GM20000 (cell line): Measurements from ENCODE around the gene RFX7.

Source experiments
- DNase-seq: peaks from one replicate; pipeline ENCODE4 v3.0.0; 2012; ENCODE audit warnings: low spot score
- TF ChIP-seq, protein P1 (sequence below): IDR thresholded peaks from 2 replicates; pipeline ENCODE4 v1.5.1; 2012; ENCODE audit warnings: mild to moderate bottlenecking, control low read depth; ENCODE audit errors: extremely low read depth, missing control alignments

RFX7 gene

DNA sequence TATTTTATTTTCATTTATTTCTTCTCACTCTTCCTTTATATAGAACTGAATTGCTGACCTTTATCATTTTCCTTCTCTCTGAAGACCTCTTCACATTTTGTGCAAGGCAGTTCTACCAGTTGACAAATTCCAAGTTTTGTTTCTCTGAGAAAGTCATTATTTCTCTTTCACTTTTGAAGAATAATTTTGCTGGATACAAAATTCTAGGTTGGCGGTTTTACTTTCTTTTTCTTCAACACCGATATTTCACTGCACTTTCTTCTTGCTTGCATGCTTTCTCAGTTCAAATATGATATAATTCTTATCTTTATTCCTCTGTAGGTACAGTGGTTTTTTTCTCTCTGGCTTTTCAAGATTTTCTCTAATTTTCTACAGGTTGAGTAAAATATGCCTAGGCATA lies 15.9 kb downstream of the RFX7 start:
- DNase-seq, result no peak
- TF ChIP-seq, protein P1, sequence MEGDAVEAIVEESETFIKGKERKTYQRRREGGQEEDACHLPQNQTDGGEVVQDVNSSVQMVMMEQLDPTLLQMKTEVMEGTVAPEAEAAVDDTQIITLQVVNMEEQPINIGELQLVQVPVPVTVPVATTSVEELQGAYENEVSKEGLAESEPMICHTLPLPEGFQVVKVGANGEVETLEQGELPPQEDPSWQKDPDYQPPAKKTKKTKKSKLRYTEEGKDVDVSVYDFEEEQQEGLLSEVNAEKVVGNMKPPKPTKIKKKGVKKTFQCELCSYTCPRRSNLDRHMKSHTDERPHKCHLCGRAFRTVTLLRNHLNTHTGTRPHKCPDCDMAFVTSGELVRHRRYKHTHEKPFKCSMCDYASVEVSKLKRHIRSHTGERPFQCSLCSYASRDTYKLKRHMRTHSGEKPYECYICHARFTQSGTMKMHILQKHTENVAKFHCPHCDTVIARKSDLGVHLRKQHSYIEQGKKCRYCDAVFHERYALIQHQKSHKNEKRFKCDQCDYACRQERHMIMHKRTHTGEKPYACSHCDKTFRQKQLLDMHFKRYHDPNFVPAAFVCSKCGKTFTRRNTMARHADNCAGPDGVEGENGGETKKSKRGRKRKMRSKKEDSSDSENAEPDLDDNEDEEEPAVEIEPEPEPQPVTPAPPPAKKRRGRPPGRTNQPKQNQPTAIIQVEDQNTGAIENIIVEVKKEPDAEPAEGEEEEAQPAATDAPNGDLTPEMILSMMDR, result no peak

GRCh38 chr15:56227306-56227705 lies 16.4 kb downstream of the RFX7 start:
- no peak for DNase-seq
- TF ChIP-seq, protein P1, result no peak

DNA sequence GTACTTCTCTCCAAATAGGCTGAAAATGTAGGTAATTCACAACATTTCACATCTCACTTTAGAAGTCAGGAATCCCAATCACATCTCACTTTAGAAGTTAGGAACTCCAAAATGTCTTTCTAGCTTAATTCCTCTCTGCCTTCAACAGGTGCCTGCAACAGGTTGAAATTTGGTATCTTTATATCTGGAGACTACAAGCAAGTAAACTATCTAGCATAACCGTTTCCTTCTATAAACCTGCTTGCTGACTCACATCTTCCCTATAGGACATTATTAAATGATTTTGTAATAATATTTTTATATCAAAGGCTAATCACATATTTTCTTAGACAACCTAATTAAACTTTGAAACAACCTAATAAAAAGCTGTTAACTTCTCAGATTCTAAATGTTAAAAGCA lies 18.2 kb downstream of the RFX7 start:
- DNase-seq, result no peak
- TF ChIP-seq, protein P1, result no peak

DNA sequence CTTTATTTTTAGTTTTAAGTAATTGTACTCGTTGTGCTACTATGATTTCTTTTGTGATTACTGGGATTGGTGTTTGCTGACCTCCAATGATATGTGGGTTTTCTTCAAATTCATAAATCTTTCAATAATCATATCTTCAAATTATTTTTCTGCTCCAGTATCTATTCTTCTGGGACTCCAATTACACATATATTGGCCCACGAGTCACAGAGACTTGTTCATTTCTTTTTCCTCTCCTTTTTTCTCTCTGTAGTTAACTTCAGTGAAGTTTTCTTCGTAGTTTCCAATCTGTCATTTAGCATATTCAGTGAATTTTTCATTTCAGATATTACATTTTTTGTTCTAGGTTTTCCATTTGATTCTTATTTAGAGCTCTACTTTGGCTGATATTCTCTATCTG lies 21.4 kb downstream of the RFX7 start:
- no peak for DNase-seq
- TF ChIP-seq, protein P1, result no peak

DNA sequence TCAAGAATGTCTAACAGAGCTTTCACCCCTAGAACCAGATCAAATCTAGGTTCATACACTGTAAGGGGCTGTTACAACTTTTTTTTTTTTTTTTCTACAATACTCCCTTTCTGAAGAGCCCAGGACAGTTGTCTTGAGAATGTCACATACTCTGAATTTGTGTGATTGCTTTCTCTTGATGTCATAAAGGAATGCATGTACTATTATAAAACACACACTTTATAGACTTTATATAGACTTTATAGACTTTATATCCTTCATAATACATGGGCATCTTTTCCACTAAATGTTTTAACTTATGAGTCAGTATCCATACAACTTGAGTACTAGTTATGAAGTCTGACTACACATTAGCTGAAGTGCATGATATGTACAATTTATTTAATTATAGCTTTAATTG lies 26.3 kb downstream of the RFX7 start:
- DNase-seq, result no peak
- TF ChIP-seq, protein P1, result no peak

GRCh38 chr15:56215769-56216168 lies 27.9 kb downstream of the RFX7 start:
- DNase-seq, result no peak
- TF ChIP-seq, protein P1, result no peak

DNA sequence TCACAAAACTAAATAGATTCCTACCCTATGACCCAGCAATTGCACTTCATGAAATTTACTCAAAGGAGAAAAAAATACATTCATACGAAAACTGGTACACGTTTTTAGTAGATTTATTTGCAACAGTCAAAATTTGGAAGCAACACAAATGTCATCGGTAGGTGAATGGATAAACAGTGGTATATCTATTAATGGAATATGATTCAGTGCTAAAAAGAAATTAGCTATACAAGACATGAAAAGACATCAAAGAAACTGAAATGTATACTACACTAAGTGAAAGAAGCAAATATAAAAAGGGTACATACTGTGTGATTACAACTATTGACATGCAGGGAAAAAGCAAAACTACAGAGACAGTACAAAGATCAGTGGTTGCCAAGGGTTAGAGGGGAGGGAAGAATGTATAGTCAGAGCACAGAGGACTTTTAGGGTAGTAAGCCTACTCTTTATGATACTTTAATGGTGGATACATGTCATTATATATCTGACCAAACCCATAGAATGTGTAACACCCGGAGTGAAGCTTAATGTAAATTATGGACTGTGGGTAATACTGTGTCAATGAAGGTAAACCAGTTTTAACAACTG lies 31.6 kb downstream of the RFX7 start:
- TF ChIP-seq, protein P1, result no peak
- no peak for DNase-seq
